Activated T-helper 2 cell treated with anti-CD3 and anti-CD28 coated beads, Interferon-gamma antibody, Interleukin-2, Interleukin-4, amounts not matched to agents 10 μg/mL and 5 μg/mL and 100 μg/mL, durations not matched to agents 14 hours and 24 hours and 36 hours (primary cell): ENCODE measurements around the gene IL1RAPL2. TPM values are rescaled to one million over a fixed set of nuclear protein-coding genes. Genes with fewer than 3 reads are reported as not detected.
"Not testable (repeated sequence)": the region's sequence is repeated elsewhere in the genome, so short reads cannot be mapped to it uniquely, and the experiment has no call there.

Experiments
- DNase-seq: peaks from one replicate; pipeline ENCODE4 v3.0.0; 2021; ENCODE audit warnings: low spot score
- H3K27ac Mint-ChIP-seq: one replicate; pipeline ENCODE4 v1.8.0; 2021; ENCODE audit warnings: mixed read lengths
- H3K27me3 Mint-ChIP-seq: one replicate; pipeline ENCODE4 v1.8.0; 2021; ENCODE audit warnings: low read depth, mixed read lengths
- H3K36me3 Mint-ChIP-seq: one replicate; pipeline ENCODE4 v1.8.0; 2021; ENCODE audit warnings: low read depth, mixed read lengths
- H3K4me1 Mint-ChIP-seq: one replicate; pipeline ENCODE4 v1.8.0; 2021; ENCODE audit warnings: low read depth, mixed read lengths
- H3K4me3 Mint-ChIP-seq: one replicate; pipeline ENCODE4 v1.8.0; 2021; ENCODE audit warnings: low read depth, mild to moderate bottlenecking, moderate library complexity, mixed read lengths
- H3K9me3 Mint-ChIP-seq: one replicate; pipeline ENCODE4 v1.8.0; 2021; ENCODE audit warnings: mixed read lengths
- intact Hi-C: fragments of 100-400 bp; cut with micrococcal nuclease; formaldehyde crosslinking; loops from one replicate; pipeline ENCODE4 v1.15.1; 2023
- total RNA-seq: library from RNA; stranded (reverse); gene quantifications from 2 replicates; pipeline ENCODE4 v1.2.3, GENCODE V29; 2022

Gene IL1RAPL2
- total RNA-seq, 1 donor from 2014 or later = not detected

- no peak overlapping the region for H3K4me3 Mint-ChIP-seq
- no peak for DNase-seq
- intact Hi-C loops = no loop called here
- H3K27me3 Mint-ChIP-seq = no peaks in the 10 kb centered on the region
- no peaks in the 10 kb centered on the region for H3K36me3 Mint-ChIP-seq
- peaks cover 4% of the 10 kb centered on the region for H3K9me3 Mint-ChIP-seq
- no peaks in the 10 kb centered on the region for H3K4me1 Mint-ChIP-seq
- H3K27ac Mint-ChIP-seq = no peak overlapping the region
Observed at GRCh38 chrX:105662248-105662647, 1096.2 kb downstream of the IL1RAPL2 start.

- no peaks in the 10 kb centered on the region for H3K36me3 Mint-ChIP-seq
- intact Hi-C loops = no loop called here
- H3K4me3 Mint-ChIP-seq = no peak overlapping the region
- no peaks in the 10 kb centered on the region for H3K27me3 Mint-ChIP-seq
- no peak overlapping the region for H3K27ac Mint-ChIP-seq
- DNase-seq = no peak
- H3K9me3 Mint-ChIP-seq = no peaks in the 10 kb centered on the region
- H3K4me1 Mint-ChIP-seq = no peaks in the 10 kb centered on the region
Observed at GRCh38 chrX:105664243-105664642, 1098.2 kb downstream of the IL1RAPL2 start.

- H3K27me3 Mint-ChIP-seq, H3K9me3 Mint-ChIP-seq, H3K36me3 Mint-ChIP-seq, intact Hi-C loops, H3K27ac Mint-ChIP-seq, H3K4me1 Mint-ChIP-seq, DNase-seq, H3K4me3 Mint-ChIP-seq: not testable (repeated sequence)
Observed at GRCh38 chrX:105684288-105684687, 1118.3 kb downstream of the IL1RAPL2 start.

- intact Hi-C loops = no loop called here
- Mint-ChIP-seq H3K4me1 (no peaks in the 10 kb centered on the region), H3K27ac (no peak overlapping the region), H3K36me3 (no peaks in the 10 kb centered on the region), H3K9me3 (no peaks in the 10 kb centered on the region), H3K4me3 (no peak overlapping the region), H3K27me3 (no peaks in the 10 kb centered on the region)
- no peak for DNase-seq
Observed at GRCh38 chrX:105694839-105695238, 1128.8 kb downstream of the IL1RAPL2 start.

GRCh38 chrX:105695451-105695850 lies 1129.5 kb downstream of the IL1RAPL2 start:
- intact Hi-C loops = no loop called here
- Mint-ChIP-seq H3K4me3 (no peak overlapping the region), H3K27me3 (no peaks in the 10 kb centered on the region), H3K9me3 (no peaks in the 10 kb centered on the region), H3K27ac (no peak overlapping the region), H3K4me1 (no peaks in the 10 kb centered on the region), H3K36me3 (no peaks in the 10 kb centered on the region)
- no peak for DNase-seq

GRCh38 chrX:105696870-105697269 lies 1130.9 kb downstream of the IL1RAPL2 start:
- Mint-ChIP-seq H3K27me3 (no peaks in the 10 kb centered on the region), H3K36me3 (no peaks in the 10 kb centered on the region), H3K4me1 (no peaks in the 10 kb centered on the region), H3K27ac (no peak overlapping the region), H3K9me3 (no peaks in the 10 kb centered on the region), H3K4me3 (no peak overlapping the region)
- intact Hi-C loops = no loop called here
- DNase-seq = no peak

- Mint-ChIP-seq H3K9me3 (no peaks in the 10 kb centered on the region), H3K4me3 (no peak overlapping the region), H3K27me3 (no peaks in the 10 kb centered on the region), H3K4me1 (no peaks in the 10 kb centered on the region), H3K27ac (no peak overlapping the region), H3K36me3 (no peaks in the 10 kb centered on the region)
- no peak for DNase-seq
- intact Hi-C loops = no loop called here
Observed at GRCh38 chrX:105697984-105698781, 1132.2 kb downstream of the IL1RAPL2 start.

- Mint-ChIP-seq H3K4me1 (no peaks in the 10 kb centered on the region), H3K9me3 (no peaks in the 10 kb centered on the region), H3K4me3 (no peak overlapping the region), H3K27me3 (no peaks in the 10 kb centered on the region), H3K36me3 (no peaks in the 10 kb centered on the region), H3K27ac (no peak overlapping the region)
- intact Hi-C loops = no loop called here
- no peak for DNase-seq
Observed at GRCh38 chrX:105700331-105700730, 1134.3 kb downstream of the IL1RAPL2 start.

GRCh38 chrX:105701310-105702052 lies 1135.5 kb downstream of the IL1RAPL2 start:
- H3K27ac Mint-ChIP-seq = no peak overlapping the region
- no peak for DNase-seq
- no peaks in the 10 kb centered on the region for H3K4me1 Mint-ChIP-seq
- H3K9me3 Mint-ChIP-seq = no peaks in the 10 kb centered on the region
- intact Hi-C loops = no loop called here
- no peaks in the 10 kb centered on the region for H3K36me3 Mint-ChIP-seq
- no peak overlapping the region for H3K4me3 Mint-ChIP-seq
- no peaks in the 10 kb centered on the region for H3K27me3 Mint-ChIP-seq

- intact Hi-C loops = no loop called here
- no peak for DNase-seq
- Mint-ChIP-seq H3K9me3 (no peaks in the 10 kb centered on the region), H3K27ac (no peak overlapping the region), H3K27me3 (no peaks in the 10 kb centered on the region), H3K4me3 (no peak overlapping the region), H3K36me3 (no peaks in the 10 kb centered on the region), H3K4me1 (no peaks in the 10 kb centered on the region)
Observed at GRCh38 chrX:105703876-105704275, 1137.9 kb downstream of the IL1RAPL2 start.

- H3K27me3 Mint-ChIP-seq = no peaks in the 10 kb centered on the region
- H3K36me3 Mint-ChIP-seq = no peaks in the 10 kb centered on the region
- no peak overlapping the region for H3K4me3 Mint-ChIP-seq
- intact Hi-C loops = no loop called here
- H3K9me3 Mint-ChIP-seq = no peaks in the 10 kb centered on the region
- H3K4me1 Mint-ChIP-seq = no peaks in the 10 kb centered on the region
- no peak for DNase-seq
- no peak overlapping the region for H3K27ac Mint-ChIP-seq
Observed at GRCh38 chrX:105706041-105706440, 1140.0 kb downstream of the IL1RAPL2 start.

- no peaks in the 10 kb centered on the region for H3K4me1 Mint-ChIP-seq
- DNase-seq = no peak
- intact Hi-C loops = no loop called here
- H3K9me3 Mint-ChIP-seq = no peaks in the 10 kb centered on the region
- H3K27me3 Mint-ChIP-seq = no peaks in the 10 kb centered on the region
- no peak overlapping the region for H3K4me3 Mint-ChIP-seq
- H3K36me3 Mint-ChIP-seq = no peaks in the 10 kb centered on the region
- H3K27ac Mint-ChIP-seq = no peak overlapping the region
Observed at GRCh38 chrX:105711805-105712204, 1145.8 kb downstream of the IL1RAPL2 start.

- DNase-seq = no peak
- no peak overlapping the region for H3K4me3 Mint-ChIP-seq
- H3K9me3 Mint-ChIP-seq = no peaks in the 10 kb centered on the region
- H3K27me3 Mint-ChIP-seq = no peaks in the 10 kb centered on the region
- intact Hi-C loops = no loop called here
- no peak overlapping the region for H3K27ac Mint-ChIP-seq
- H3K4me1 Mint-ChIP-seq = no peaks in the 10 kb centered on the region
- no peaks in the 10 kb centered on the region for H3K36me3 Mint-ChIP-seq
Observed at GRCh38 chrX:105715746-105716145, 1149.7 kb downstream of the IL1RAPL2 start.
